Measurements from ENCODE around the gene MED31.

GRCh38 chr17:6671431-6671830, 20.0 kb upstream of the MED31 start:
- no peak for TF ChIP-seq CTCF (conservative IDR thresholded peaks at IDR 0.05; ENCODE audit: low read depth, low read length)
- TF ChIP-seq EZH2 (IDR thresholded peaks at IDR 0.05; ENCODE audit: low read length, unreplicated experiment) = no peak
- TF ChIP-seq EZH2phosphoT487 (IDR thresholded peaks at IDR 0.05; ENCODE audit: borderline replicate concordance, low read length) = no peak

Data from PC-3 (cell line).